ENCODE data around the gene PRKD1. TPM values are rescaled to one million over a fixed set of nuclear protein-coding genes. Genes with fewer than 3 reads are reported as not detected.

The PRKD1 gene
- total RNA-seq, 1 experiment from 2014 or later = not detected

DNA sequence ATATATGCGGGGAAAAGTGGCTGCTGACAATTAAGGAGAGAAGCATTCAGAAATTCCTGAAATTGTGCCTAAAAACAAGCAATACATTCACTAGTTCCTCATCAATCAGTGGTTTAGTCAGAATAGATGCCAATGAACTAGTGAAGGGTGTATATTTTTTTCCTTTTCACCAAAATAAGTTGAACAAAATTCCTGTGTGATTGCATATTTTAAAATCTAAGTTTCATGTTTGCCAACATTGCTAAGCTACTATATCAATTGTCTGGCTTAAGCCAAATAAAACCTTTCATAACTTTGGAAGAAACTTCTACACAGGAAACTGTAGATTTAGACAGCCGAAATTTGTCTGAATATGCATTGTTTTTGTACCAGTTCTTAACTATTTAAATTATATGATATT lies 8.7 kb downstream of the PRKD1 start:
- no peak for DNase-seq (ENCODE audit: low read depth, low spot score)
- TF ChIP-seq, protein P1, sequence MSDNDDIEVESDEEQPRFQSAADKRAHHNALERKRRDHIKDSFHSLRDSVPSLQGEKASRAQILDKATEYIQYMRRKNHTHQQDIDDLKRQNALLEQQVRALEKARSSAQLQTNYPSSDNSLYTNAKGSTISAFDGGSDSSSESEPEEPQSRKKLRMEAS (IDR thresholded peaks at IDR 0.05) = no peak
- TF ChIP-seq FOSL1 (IDR thresholded peaks at IDR 0.05; ENCODE audit: low read depth) (no peak), YY1 (IDR thresholded peaks at IDR 0.05; ENCODE audit: extremely low read depth, insufficient replicate concordance, low read depth, low read length) (no peak), EZH2phosphoT487 (IDR thresholded peaks at IDR 0.05; ENCODE audit: borderline replicate concordance) (no peak), CEBPB (IDR thresholded peaks at IDR 0.05; ENCODE audit: low read depth) (no peak), SRF (IDR thresholded peaks at IDR 0.05; ENCODE audit: low read depth) (no peak)
- TF ChIP-seq, protein P2, sequence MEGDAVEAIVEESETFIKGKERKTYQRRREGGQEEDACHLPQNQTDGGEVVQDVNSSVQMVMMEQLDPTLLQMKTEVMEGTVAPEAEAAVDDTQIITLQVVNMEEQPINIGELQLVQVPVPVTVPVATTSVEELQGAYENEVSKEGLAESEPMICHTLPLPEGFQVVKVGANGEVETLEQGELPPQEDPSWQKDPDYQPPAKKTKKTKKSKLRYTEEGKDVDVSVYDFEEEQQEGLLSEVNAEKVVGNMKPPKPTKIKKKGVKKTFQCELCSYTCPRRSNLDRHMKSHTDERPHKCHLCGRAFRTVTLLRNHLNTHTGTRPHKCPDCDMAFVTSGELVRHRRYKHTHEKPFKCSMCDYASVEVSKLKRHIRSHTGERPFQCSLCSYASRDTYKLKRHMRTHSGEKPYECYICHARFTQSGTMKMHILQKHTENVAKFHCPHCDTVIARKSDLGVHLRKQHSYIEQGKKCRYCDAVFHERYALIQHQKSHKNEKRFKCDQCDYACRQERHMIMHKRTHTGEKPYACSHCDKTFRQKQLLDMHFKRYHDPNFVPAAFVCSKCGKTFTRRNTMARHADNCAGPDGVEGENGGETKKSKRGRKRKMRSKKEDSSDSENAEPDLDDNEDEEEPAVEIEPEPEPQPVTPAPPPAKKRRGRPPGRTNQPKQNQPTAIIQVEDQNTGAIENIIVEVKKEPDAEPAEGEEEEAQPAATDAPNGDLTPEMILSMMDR (IDR thresholded peaks at IDR 0.05 in 2 of 3, conservative IDR thresholded peaks at IDR 0.05 in 1 of 3; ENCODE audit: borderline replicate concordance in 1 of 3, insufficient read depth in 1 of 3, low read depth in 2 of 3, low read length in 2 of 3) = no peak
- Histone ChIP-seq H3K79me2 (ENCODE audit: insufficient read depth, low read length) (no peaks in the 10 kb centered on the region), H3K36me3 (ENCODE audit: control insufficient read depth in 1 of 2, insufficient read depth in 2 of 2, low read length in 2 of 2) (no peaks in the 10 kb centered on the region), H2AFZ (ENCODE audit: low read depth, low read length, poor library complexity, severe bottlenecking) (no peak overlapping the region), H3K4me3 (replicated peaks in 1 of 2; ENCODE audit: low read depth in 1 of 2, low read length in 2 of 2) (no peak overlapping the region), H3K4me1 (ENCODE audit: control insufficient read depth in 1 of 2, insufficient read depth in 2 of 2, low read length in 2 of 2) (no peaks in the 10 kb centered on the region), H3K9me3 (ENCODE audit: control insufficient read depth in 1 of 2, insufficient read depth in 1 of 2, low read depth in 1 of 2, low read length in 2 of 2) (peaks cover 3 to 16% of the 10 kb centered on the region in 2 experiments; a peak in 2 of 4 replicates), H3K9ac (ENCODE audit: low read length) (no peak overlapping the region), H3K4me2 (ENCODE audit: low read length) (no peak overlapping the region), H3K27me3 (ENCODE audit: insufficient read depth, low read length) (no peaks in the 10 kb centered on the region), H3K9me2 (ENCODE audit: insufficient read depth) (no peaks in the 10 kb centered on the region), H4K20me1 (ENCODE audit: insufficient read depth) (no peaks in the 10 kb centered on the region), H3K27ac (ENCODE audit: low read depth, low read length) (no peak overlapping the region)
- ChIA-PET RAD21 (ENCODE audit: low non-redundant PET in 1 of 2, low total read pairs in 2 of 2, uncharacterized antibody in 2 of 2, unreplicated experiment in 2 of 2) (no interaction called here), POLR2A (no interaction called here), CTCF (no interaction called here)
- no TSS peak for BruUV-seq (replicated peaks)
- intact Hi-C loops (cut with micrococcal nuclease) = no loop called here
- ATAC-seq = no peak

DNA sequence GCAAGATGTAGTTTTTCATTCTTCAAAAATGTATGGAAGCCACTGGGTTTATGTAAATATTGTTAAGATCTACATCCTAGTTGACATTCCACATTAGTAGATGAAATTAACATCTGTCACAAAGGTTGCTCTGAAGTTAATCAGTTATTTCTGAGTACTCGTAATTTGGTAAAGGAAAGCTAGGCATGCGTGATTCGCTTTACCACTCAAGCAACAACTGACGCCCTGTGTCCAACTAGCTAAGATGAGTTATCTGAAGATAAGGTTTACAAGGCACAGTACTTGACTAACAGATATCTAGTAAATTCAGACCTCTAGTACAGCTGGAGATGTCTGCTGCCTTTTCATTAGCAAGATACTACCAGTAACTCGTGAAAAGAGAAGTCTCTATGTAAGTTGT lies 14.1 kb downstream of the PRKD1 start:
- H3K9ac ChIP-seq (ENCODE audit: low read length) = no peak overlapping the region
- POLR2A ChIA-PET = no interaction called here
- ATAC-seq = no peak
- no peak for TF ChIP-seq ZFX (IDR thresholded peaks at IDR 0.05)
- no peak for TF ChIP-seq TCF7L2 (IDR thresholded peaks at IDR 0.05; ENCODE audit: borderline replicate concordance, extremely low read depth, insufficient read depth, insufficient read length)
- no peak for TF ChIP-seq POLR2A (IDR thresholded peaks at IDR 0.05; ENCODE audit: borderline replicate concordance, extremely low read depth, insufficient read depth, insufficient read length)
- TF ChIP-seq, protein P3, sequence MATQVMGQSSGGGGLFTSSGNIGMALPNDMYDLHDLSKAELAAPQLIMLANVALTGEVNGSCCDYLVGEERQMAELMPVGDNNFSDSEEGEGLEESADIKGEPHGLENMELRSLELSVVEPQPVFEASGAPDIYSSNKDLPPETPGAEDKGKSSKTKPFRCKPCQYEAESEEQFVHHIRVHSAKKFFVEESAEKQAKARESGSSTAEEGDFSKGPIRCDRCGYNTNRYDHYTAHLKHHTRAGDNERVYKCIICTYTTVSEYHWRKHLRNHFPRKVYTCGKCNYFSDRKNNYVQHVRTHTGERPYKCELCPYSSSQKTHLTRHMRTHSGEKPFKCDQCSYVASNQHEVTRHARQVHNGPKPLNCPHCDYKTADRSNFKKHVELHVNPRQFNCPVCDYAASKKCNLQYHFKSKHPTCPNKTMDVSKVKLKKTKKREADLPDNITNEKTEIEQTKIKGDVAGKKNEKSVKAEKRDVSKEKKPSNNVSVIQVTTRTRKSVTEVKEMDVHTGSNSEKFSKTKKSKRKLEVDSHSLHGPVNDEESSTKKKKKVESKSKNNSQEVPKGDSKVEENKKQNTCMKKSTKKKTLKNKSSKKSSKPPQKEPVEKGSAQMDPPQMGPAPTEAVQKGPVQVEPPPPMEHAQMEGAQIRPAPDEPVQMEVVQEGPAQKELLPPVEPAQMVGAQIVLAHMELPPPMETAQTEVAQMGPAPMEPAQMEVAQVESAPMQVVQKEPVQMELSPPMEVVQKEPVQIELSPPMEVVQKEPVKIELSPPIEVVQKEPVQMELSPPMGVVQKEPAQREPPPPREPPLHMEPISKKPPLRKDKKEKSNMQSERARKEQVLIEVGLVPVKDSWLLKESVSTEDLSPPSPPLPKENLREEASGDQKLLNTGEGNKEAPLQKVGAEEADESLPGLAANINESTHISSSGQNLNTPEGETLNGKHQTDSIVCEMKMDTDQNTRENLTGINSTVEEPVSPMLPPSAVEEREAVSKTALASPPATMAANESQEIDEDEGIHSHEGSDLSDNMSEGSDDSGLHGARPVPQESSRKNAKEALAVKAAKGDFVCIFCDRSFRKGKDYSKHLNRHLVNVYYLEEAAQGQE (IDR thresholded peaks at IDR 0.05; ENCODE audit: low read depth) = no peak
- TF ChIP-seq, protein P4, sequence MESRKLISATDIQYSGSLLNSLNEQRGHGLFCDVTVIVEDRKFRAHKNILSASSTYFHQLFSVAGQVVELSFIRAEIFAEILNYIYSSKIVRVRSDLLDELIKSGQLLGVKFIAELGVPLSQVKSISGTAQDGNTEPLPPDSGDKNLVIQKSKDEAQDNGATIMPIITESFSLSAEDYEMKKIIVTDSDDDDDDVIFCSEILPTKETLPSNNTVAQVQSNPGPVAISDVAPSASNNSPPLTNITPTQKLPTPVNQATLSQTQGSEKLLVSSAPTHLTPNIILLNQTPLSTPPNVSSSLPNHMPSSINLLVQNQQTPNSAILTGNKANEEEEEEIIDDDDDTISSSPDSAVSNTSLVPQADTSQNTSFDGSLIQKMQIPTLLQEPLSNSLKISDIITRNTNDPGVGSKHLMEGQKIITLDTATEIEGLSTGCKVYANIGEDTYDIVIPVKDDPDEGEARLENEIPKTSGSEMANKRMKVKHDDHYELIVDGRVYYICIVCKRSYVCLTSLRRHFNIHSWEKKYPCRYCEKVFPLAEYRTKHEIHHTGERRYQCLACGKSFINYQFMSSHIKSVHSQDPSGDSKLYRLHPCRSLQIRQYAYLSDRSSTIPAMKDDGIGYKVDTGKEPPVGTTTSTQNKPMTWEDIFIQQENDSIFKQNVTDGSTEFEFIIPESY (IDR thresholded peaks at IDR 0.05; ENCODE audit: extremely low read depth, insufficient replicate concordance, low read length) = no peak
- TF ChIP-seq EZH2 (IDR thresholded peaks at IDR 0.05) = no peak
- no peak for TF ChIP-seq FOSL1 (IDR thresholded peaks at IDR 0.05; ENCODE audit: low read depth)
- TF ChIP-seq JUND (IDR thresholded peaks at IDR 0.05) = no peak

More for the DNA sequence above, 14.1 kb downstream of the PRKD1 start:
- Histone ChIP-seq H3K36me3 (ENCODE audit: control insufficient read depth in 1 of 2, insufficient read depth in 2 of 2, low read length in 2 of 2) (no peaks in the 10 kb centered on the region), H3K79me2 (ENCODE audit: insufficient read depth, low read length) (no peaks in the 10 kb centered on the region), H3K4me2 (ENCODE audit: low read length) (no peak overlapping the region), H4K20me1 (ENCODE audit: insufficient read depth) (no peaks in the 10 kb centered on the region), H3K4me1 (ENCODE audit: control insufficient read depth in 1 of 2, insufficient read depth in 2 of 2, low read length in 2 of 2) (no peaks in the 10 kb centered on the region), H3K9me2 (ENCODE audit: insufficient read depth) (no peaks in the 10 kb centered on the region), H3K27ac (ENCODE audit: low read depth, low read length) (no peak overlapping the region), H3K4me3 (replicated peaks in 1 of 2; ENCODE audit: low read depth in 1 of 2, low read length in 2 of 2) (no peak overlapping the region), H2AFZ (ENCODE audit: low read depth, low read length, poor library complexity, severe bottlenecking) (no peak overlapping the region), H3K9me3 (ENCODE audit: control insufficient read depth in 1 of 2, insufficient read depth in 1 of 2, low read depth in 1 of 2, low read length in 2 of 2) (peaks cover 9 to 20% of the 10 kb centered on the region in 2 experiments; a peak in 2 of 4 replicates), H3K27me3 (ENCODE audit: insufficient read depth, low read length) (no peaks in the 10 kb centered on the region)
- RAD21 ChIA-PET (ENCODE audit: low non-redundant PET in 1 of 2, low total read pairs in 2 of 2, uncharacterized antibody in 2 of 2, unreplicated experiment in 2 of 2) = no interaction called here
- intact Hi-C loops (cut with micrococcal nuclease) = no loop called here
- DNase-seq (ENCODE audit: low read depth, low spot score) = no peak
- BruUV-seq (replicated peaks) = no TSS peak
- CTCF ChIA-PET = no interaction called here

All from HCT116 (cell line).